ENCODE data around the gene ATP6V0A4. TPM values are rescaled to one million over a fixed set of nuclear protein-coding genes. Genes with fewer than 3 reads are reported as not detected.

The ATP6V0A4 gene
- polyA plus RNA-seq, 1 donor: not detected

DNA sequence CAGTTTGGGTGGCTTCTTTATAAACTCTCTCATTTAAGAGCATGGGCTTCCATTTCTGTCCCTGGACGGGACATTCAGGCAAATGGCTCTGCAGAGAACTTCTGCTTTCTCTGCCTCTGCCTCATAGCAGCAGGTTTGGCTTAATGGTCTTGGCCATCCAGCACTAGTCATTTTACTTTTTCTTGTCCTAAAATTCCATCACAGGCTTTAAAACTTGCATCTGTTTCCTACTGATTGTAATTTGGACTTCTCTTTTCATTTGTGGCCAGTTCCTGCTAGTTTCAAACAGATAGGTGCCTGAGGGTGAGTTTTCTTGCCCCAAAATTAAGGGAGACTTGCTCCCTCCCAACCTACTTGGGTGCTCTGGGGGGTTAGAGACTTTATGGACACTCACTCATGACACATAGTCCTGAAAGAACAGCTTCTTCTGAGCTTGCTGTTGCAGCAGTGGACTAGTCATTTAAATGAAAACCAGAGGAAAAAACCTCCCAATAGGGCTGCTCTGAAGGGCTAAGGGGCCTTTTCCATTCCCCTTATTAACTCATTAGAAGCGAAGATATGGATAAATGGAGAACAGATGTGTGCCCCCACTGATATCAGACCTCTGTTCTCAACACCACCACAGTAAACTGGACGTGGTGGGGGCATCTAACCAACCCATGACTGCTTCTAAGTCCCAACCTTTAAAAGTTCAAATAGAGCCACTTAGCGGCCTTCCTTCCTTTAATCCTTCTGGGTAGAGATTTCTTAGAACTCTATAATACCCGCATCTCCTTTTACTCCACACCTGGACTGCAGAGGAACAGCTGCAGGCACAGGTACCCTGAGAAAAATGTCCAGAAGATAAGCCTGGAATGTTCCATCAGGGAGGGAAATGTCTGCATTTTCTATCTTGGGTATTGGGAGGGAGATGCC, 135.7 kb downstream of the ATP6V0A4 start:
- no peak for DNase-seq (ENCODE audit: low read depth)

DNA sequence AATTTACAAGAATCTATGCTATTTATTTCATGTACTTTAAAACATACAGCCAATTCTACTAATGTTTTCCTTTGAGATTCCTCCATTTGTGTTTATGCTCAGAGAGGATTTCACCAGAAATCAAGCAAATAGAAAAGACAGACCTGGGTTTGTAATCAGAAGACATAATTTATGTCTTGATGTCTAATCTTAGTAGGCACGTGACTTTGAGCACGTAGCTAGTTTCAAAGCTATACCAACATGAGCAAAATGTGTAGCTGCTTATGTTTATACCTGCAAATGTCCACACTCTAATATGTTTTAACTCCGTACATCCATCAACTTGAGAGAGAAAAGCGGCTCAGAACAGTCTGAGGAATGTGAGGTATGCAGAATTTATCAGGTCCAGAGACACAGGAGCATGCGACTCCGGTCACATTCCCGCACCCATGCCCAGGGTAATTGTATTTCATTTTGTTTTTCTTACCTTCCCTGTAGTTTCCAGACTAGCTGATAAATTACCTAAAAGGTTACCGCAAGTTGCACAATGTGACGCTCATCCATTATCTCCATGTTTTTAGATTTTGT, 136.8 kb downstream of the ATP6V0A4 start:
- DNase-seq (ENCODE audit: low read depth): no peak

DNA sequence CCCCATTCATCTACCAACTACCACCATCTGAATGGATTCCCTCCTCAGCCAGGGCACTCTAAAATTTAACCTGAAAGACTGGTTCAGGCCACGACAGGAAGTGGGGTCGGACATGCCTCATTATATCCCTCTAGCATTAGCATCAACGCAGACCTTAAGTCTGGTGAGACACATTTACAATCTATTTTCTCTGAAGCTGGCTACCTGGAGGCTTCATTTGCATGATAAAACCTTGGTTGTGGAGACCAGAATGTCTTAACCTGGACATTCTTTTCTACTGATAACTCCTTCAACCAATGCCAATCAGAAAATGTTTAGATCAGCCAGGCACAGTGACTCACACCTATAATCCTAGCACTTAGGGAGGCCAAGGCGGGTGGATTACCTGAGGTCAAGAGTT, 139.1 kb downstream of the ATP6V0A4 start:
- DNase-seq (ENCODE audit: low read depth): no peak

- no peak for DNase-seq (ENCODE audit: low read depth)
These were observed 140.1 kb downstream of the ATP6V0A4 start for GRCh38 chr7:138657854-138658386.

DNA sequence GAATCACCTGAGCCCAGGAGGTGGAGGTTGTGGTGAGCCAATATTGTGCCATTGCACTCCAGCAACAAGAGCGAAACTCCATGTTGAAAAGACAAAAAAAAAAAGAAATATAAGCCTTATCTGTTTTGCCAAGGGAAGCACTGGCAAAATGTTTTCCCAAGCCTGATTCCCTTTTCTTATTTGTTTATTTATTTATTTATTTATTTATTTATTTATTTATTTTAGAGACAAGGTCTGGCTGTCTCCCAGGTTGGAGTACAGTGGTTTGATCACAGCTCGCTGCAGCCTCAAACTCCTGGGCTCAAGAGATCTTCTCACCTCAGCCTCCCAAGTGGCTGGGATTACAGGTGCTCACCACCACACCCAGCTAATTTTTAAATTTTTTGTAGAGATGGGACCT, 141.0 kb downstream of the ATP6V0A4 start:
- DNase-seq (ENCODE audit: low read depth): no peak

Other genes with a start within 250 kb of the ATP6V0A4 start
- gene SVOPL, start 96.8 kb downstream of the ATP6V0A4 start, polyA plus RNA-seq (ENCODE audit: insufficient read length): not detected
- 0.09 TPM for gene TMEM213, start 202 bp downstream of the ATP6V0A4 start, polyA plus RNA-seq (ENCODE audit: insufficient read length)
- 9.9 TPM for gene KIAA1549, start 183.2 kb upstream of the ATP6V0A4 start, polyA plus RNA-seq (ENCODE audit: insufficient read length)
- gene ZC3HAV1L, start 237.8 kb upstream of the ATP6V0A4 start, polyA plus RNA-seq (ENCODE audit: insufficient read length): 16.6 TPM

All from forelimb muscle (tissue), 1 donor.